G401 (cell line): ENCODE measurements around the gene PDGFD. TPM values are rescaled to one million over a fixed set of nuclear protein-coding genes. Genes with fewer than 3 reads are reported as not detected.
A peak's percentile ranks its signal among the peaks of the same experiment; 100 is the strongest.

Source experiments
- DNase-seq: peaks from one replicate; pipeline ENCODE4 v3.0.0-alpha.2; 2015; ENCODE audit warnings: low spot score
- in situ Hi-C: cut with HindIII; loops from 2 replicates; pipeline ENCODE4 v1.10.0; 2016; ENCODE audit warnings: low sequenced_read_pairs, mixed read lengths
- total RNA-seq: library from RNA; depleted of rRNA; stranded (reverse); fragments of >200 nt; shearing (Covaris generic); gene quantifications from 2 replicates; pipeline ENCODE4 v1.2.3, GENCODE V29; 2014; rRNA removed

PDGFD gene
- 5.7 and 8.8 TPM in 2 replicates for total RNA-seq

GRCh38 chr11:104164028-104164520, at the start of gene PDGFD:
Gene PDGFD (minus strand): TSS chr11:104164147.
- peak; percentile 8 for DNase-seq
- in situ Hi-C loops, result no loop called here

GRCh38 chr11:104206936-104207335, 43.0 kb upstream of the PDGFD start:
- in situ Hi-C loops, result no loop called here

GRCh38 chr11:104205838-104206237, 41.9 kb upstream of the PDGFD start:
- in situ Hi-C loops, result no loop called here
- no peak for DNase-seq

More at GRCh38 chr11:104206936-104207335, 43.0 kb upstream of the PDGFD start:
- no peak for DNase-seq

- no peak for DNase-seq
- in situ Hi-C loops, result no loop called here
Measured at GRCh38 chr11:104200688-104201087, 36.7 kb upstream of the PDGFD start.

GRCh38 chr11:104199053-104199452, 35.1 kb upstream of the PDGFD start:
- no peak for DNase-seq
- in situ Hi-C loops, result no loop called here

- in situ Hi-C loops, result no loop called here
- DNase-seq, result no peak
Measured at GRCh38 chr11:104198576-104198975, 34.6 kb upstream of the PDGFD start.

- no peak for DNase-seq
- in situ Hi-C loops, result no loop called here
Measured at GRCh38 chr11:104191124-104191523, 27.2 kb upstream of the PDGFD start.

GRCh38 chr11:104183593-104183992, 19.6 kb upstream of the PDGFD start:
- in situ Hi-C loops, result no loop called here
- no peak for DNase-seq

- in situ Hi-C loops, result no loop called here
- no peak for DNase-seq
Measured at GRCh38 chr11:104175769-104176168, 11.8 kb upstream of the PDGFD start.

GRCh38 chr11:104169091-104169490, 5.1 kb upstream of the PDGFD start:
- DNase-seq, result no peak
- in situ Hi-C loops, result no loop called here

- in situ Hi-C loops, result no loop called here
- no peak for DNase-seq
Measured at GRCh38 chr11:104165014-104165413, 1.1 kb upstream of the PDGFD start.

- DNase-seq, result no peak
- in situ Hi-C loops, result no loop called here
Measured at GRCh38 chr11:104163100-104164027, 583 bp downstream of the PDGFD start.

- in situ Hi-C loops, result no loop called here
- DNase-seq, result no peak
Measured at GRCh38 chr11:104161751-104162450, 2.0 kb downstream of the PDGFD start.

GRCh38 chr11:104159356-104159755, 4.6 kb downstream of the PDGFD start:
- no peak for DNase-seq
- in situ Hi-C loops, result no loop called here

GRCh38 chr11:104155375-104155774, 8.6 kb downstream of the PDGFD start:
- DNase-seq, result no peak
- in situ Hi-C loops, result no loop called here

- DNase-seq, result no peak
- in situ Hi-C loops, result no loop called here
Measured at GRCh38 chr11:104154296-104154695, 9.7 kb downstream of the PDGFD start.

GRCh38 chr11:104152941-104153505, 10.9 kb downstream of the PDGFD start:
- DNase-seq, result no peak
- in situ Hi-C loops, result no loop called here

GRCh38 chr11:104151404-104152204, 12.3 kb downstream of the PDGFD start:
- in situ Hi-C loops, result no loop called here
- no peak for DNase-seq

- in situ Hi-C loops, result no loop called here
Measured at GRCh38 chr11:104148706-104149105, 15.2 kb downstream of the PDGFD start.

More at GRCh38 chr11:104148706-104149105, 15.2 kb downstream of the PDGFD start:
- no peak for DNase-seq
